ENCODE data around the gene TMEM121.
A peak's percentile ranks its signal among the peaks of the same experiment; 100 is the strongest.

Gene TMEM121

GRCh38 chr14:105525861-105526775, at the start of gene TMEM121:
TMEM121 (plus strand) TSS chr14:105526583; CDS start chr14:105528835, 2,252 bp downstream.
- peak within 1 kb of the TSS; percentile 75 for H3K4me3 Mint-ChIP-seq
- peak; percentile 43 for DNase-seq (ENCODE audit: low spot score)
- H3K4me1 Mint-ChIP-seq (ENCODE audit: low read depth), result peaks cover 8% of the 10 kb centered on the region
- H3K36me3 Mint-ChIP-seq (ENCODE audit: low read depth), result no peaks in the 10 kb centered on the region
- H3K9me3 Mint-ChIP-seq, result no peaks in the 10 kb centered on the region
- H3K27ac Mint-ChIP-seq, result peak within 1 kb of the TSS; percentile 41
- H3K27me3 Mint-ChIP-seq (ENCODE audit: low read depth), result peaks cover 31% of the 10 kb centered on the region

- Mint-ChIP-seq H3K36me3 (ENCODE audit: low read depth) (no peaks in the 10 kb centered on the region), H3K27me3 (ENCODE audit: low read depth) (peaks cover 35% of the 10 kb centered on the region), H3K4me3 (peak overlapping the region; percentile 34)
Observed at GRCh38 chr14:105476831-105477659, 49.3 kb upstream of the TMEM121 start.

GRCh38 chr14:105477660-105478397, 48.6 kb upstream of the TMEM121 start:
- no peaks in the 10 kb centered on the region for H3K36me3 Mint-ChIP-seq (ENCODE audit: low read depth)
- peaks cover 35% of the 10 kb centered on the region for H3K27me3 Mint-ChIP-seq (ENCODE audit: low read depth)
- H3K4me1 Mint-ChIP-seq (ENCODE audit: low read depth), result peaks cover 18% of the 10 kb centered on the region
- H3K27ac Mint-ChIP-seq, result peak overlapping the region; percentile 41
- H3K9me3 Mint-ChIP-seq, result no peaks in the 10 kb centered on the region
- no peak for DNase-seq (ENCODE audit: low spot score)
- no peak overlapping the region for H3K4me3 Mint-ChIP-seq

More at GRCh38 chr14:105476831-105477659, 49.3 kb upstream of the TMEM121 start:
- Mint-ChIP-seq H3K27ac (peak overlapping the region; percentile 41), H3K4me1 (ENCODE audit: low read depth) (peaks cover 11% of the 10 kb centered on the region), H3K9me3 (no peaks in the 10 kb centered on the region)
- DNase-seq (ENCODE audit: low spot score), result no peak

- DNase-seq (ENCODE audit: low spot score), result no peak
- H3K9me3 Mint-ChIP-seq, result no peaks in the 10 kb centered on the region
- peaks cover 18% of the 10 kb centered on the region for H3K4me1 Mint-ChIP-seq (ENCODE audit: low read depth)
- peaks cover 35% of the 10 kb centered on the region for H3K27me3 Mint-ChIP-seq (ENCODE audit: low read depth)
- H3K36me3 Mint-ChIP-seq (ENCODE audit: low read depth), result no peaks in the 10 kb centered on the region
- H3K4me3 Mint-ChIP-seq, result no peak overlapping the region
- no peak overlapping the region for H3K27ac Mint-ChIP-seq
Observed at GRCh38 chr14:105478398-105479251, 47.8 kb upstream of the TMEM121 start.

GRCh38 chr14:105479431-105480158, 46.8 kb upstream of the TMEM121 start:
- DNase-seq (ENCODE audit: low spot score), result no peak
- Mint-ChIP-seq H3K27me3 (ENCODE audit: low read depth) (peaks cover 35% of the 10 kb centered on the region), H3K27ac (peak overlapping the region; percentile 68), H3K4me3 (no peak overlapping the region), H3K4me1 (ENCODE audit: low read depth) (peaks cover 22% of the 10 kb centered on the region), H3K36me3 (ENCODE audit: low read depth) (no peaks in the 10 kb centered on the region), H3K9me3 (no peaks in the 10 kb centered on the region)

GRCh38 chr14:105480199-105480746, 46.1 kb upstream of the TMEM121 start:
- no peak overlapping the region for H3K27ac Mint-ChIP-seq
- no peak for DNase-seq (ENCODE audit: low spot score)
- no peak overlapping the region for H3K4me3 Mint-ChIP-seq
- H3K9me3 Mint-ChIP-seq, result no peaks in the 10 kb centered on the region
- no peaks in the 10 kb centered on the region for H3K36me3 Mint-ChIP-seq (ENCODE audit: low read depth)
- H3K27me3 Mint-ChIP-seq (ENCODE audit: low read depth), result peaks cover 35% of the 10 kb centered on the region
- H3K4me1 Mint-ChIP-seq (ENCODE audit: low read depth), result peaks cover 23% of the 10 kb centered on the region

GRCh38 chr14:105480807-105481801, 45.3 kb upstream of the TMEM121 start:
- Mint-ChIP-seq H3K9me3 (no peaks in the 10 kb centered on the region), H3K4me1 (ENCODE audit: low read depth) (peaks cover 29% of the 10 kb centered on the region), H3K27ac (peak overlapping the region; percentile 98), H3K36me3 (ENCODE audit: low read depth) (no peaks in the 10 kb centered on the region), H3K27me3 (ENCODE audit: low read depth) (peaks cover 27% of the 10 kb centered on the region), H3K4me3 (peak overlapping the region; percentile 64)
- peak; percentile 89 for DNase-seq (ENCODE audit: low spot score)

GRCh38 chr14:105481886-105482457, 44.4 kb upstream of the TMEM121 start:
- H3K4me3 Mint-ChIP-seq, result peak overlapping the region; percentile 79
- peak overlapping the region; percentile 98 for H3K27ac Mint-ChIP-seq
- no peaks in the 10 kb centered on the region for H3K36me3 Mint-ChIP-seq (ENCODE audit: low read depth)
- peaks cover 29% of the 10 kb centered on the region for H3K4me1 Mint-ChIP-seq (ENCODE audit: low read depth)
- H3K9me3 Mint-ChIP-seq, result no peaks in the 10 kb centered on the region
- peak; percentile 92 for DNase-seq (ENCODE audit: low spot score)
- peaks cover 22% of the 10 kb centered on the region for H3K27me3 Mint-ChIP-seq (ENCODE audit: low read depth)

- peak overlapping the region; percentile 98 for H3K27ac Mint-ChIP-seq
- no peaks in the 10 kb centered on the region for H3K9me3 Mint-ChIP-seq
- no peak for DNase-seq (ENCODE audit: low spot score)
- H3K4me3 Mint-ChIP-seq, result peak overlapping the region; percentile 79
- no peaks in the 10 kb centered on the region for H3K36me3 Mint-ChIP-seq (ENCODE audit: low read depth)
- peaks cover 26% of the 10 kb centered on the region for H3K4me1 Mint-ChIP-seq (ENCODE audit: low read depth)
- H3K27me3 Mint-ChIP-seq (ENCODE audit: low read depth), result peaks cover 16% of the 10 kb centered on the region
Observed at GRCh38 chr14:105482486-105483110, 43.8 kb upstream of the TMEM121 start.

GRCh38 chr14:105483300-105484068, 42.9 kb upstream of the TMEM121 start:
- DNase-seq (ENCODE audit: low spot score), result no peak
- Mint-ChIP-seq H3K9me3 (no peaks in the 10 kb centered on the region), H3K36me3 (ENCODE audit: low read depth) (peaks cover 2% of the 10 kb centered on the region), H3K27me3 (ENCODE audit: low read depth) (peaks cover 13% of the 10 kb centered on the region), H3K4me1 (ENCODE audit: low read depth) (peaks cover 26% of the 10 kb centered on the region), H3K27ac (peak overlapping the region; percentile 98), H3K4me3 (no peak overlapping the region)

Measured in T-helper 2 cell treated with Interferon-gamma antibody and Interleukin-4, amounts not matched to agents 5 μg/mL and 100 μg/mL, for 36 hours (primary cell).